PC-9 (cell line): ENCODE data around the gene CACNA1H.

Experiments
- CTCF ChIP-seq: fragments of 200-600 bp; sonication (generic); conservative IDR thresholded peaks from 2 replicates; pipeline ENCODE4 v1.6.1; 2017; ENCODE audit warnings: mixed run types, antibody characterized with exemption, mild to moderate bottlenecking, moderate library complexity
- EZH2 ChIP-seq: fragments of 200-600 bp; sonication (generic); IDR thresholded peaks from 2 replicates; pipeline ENCODE4 v1.8.0; 2017; ENCODE audit warnings: antibody characterized with exemption, low read depth

- no peak for TF ChIP-seq EZH2
- no peak for TF ChIP-seq CTCF
These were observed 45.8 kb upstream of the CACNA1H start for GRCh38 chr16:1107141-1107540.
